Large intestine (tissue), 3 donors: ENCODE measurements around the gene SMAGP. TPM values are rescaled to one million over a fixed set of nuclear protein-coding genes. Genes with fewer than 3 reads are reported as not detected.
A peak's percentile ranks its signal among the peaks of the same experiment; 100 is the strongest.
"Not testable (repeated sequence)": the region's sequence is repeated elsewhere in the genome, so short reads cannot be mapped to it uniquely, and the experiment has no call there.

Source experiments
- DNase-seq, 2 donors: peaks; one replicate each; pipeline versions ENCODE4 v3.0.0 to v3.0.0-alpha.2; 2013
- H3K27ac ChIP-seq: one replicate; pipeline ENCODE4 v1.5.1; 2013; ENCODE audit warnings: low read length
- H3K27me3 ChIP-seq: 2 replicates; pipeline ENCODE4 v1.6.1; 2013; ENCODE audit warnings: low read length; ENCODE audit not compliant: control insufficient read depth, insufficient read depth
- H3K36me3 ChIP-seq: 2 replicates; pipeline ENCODE4 v1.6.1; 2013; ENCODE audit warnings: low read length; ENCODE audit not compliant: control insufficient read depth, insufficient read depth
- H3K4me1 ChIP-seq: one replicate; pipeline ENCODE4 v1.6.1; 2013; ENCODE audit warnings: low read length; ENCODE audit not compliant: control insufficient read depth, insufficient read depth
- H3K4me3 ChIP-seq: one replicate; pipeline ENCODE4 v1.5.1; 2013; ENCODE audit warnings: low read length
- H3K9me3 ChIP-seq: one replicate; pipeline ENCODE4 v1.6.1; 2013; ENCODE audit warnings: mild to moderate bottlenecking, low read depth, low read length, moderate library complexity; ENCODE audit not compliant: control insufficient read depth
- WGBS: methylation state at CpG from one replicate; pipeline ENCODE4 v1.1.5; 2013; ENCODE audit warnings: low lambda C conversion rate; ENCODE audit not compliant: insufficient coverage; 5-methylcytosine and 5-hydroxymethylcytosine counted together
- polyA plus RNA-seq: library from polyadenylated mRNA; unstranded; fragments of 120-200 nt; gene quantifications from one replicate; pipeline ENCODE4 v1.2.1, GENCODE V29; 2013

SMAGP gene
- polyA plus RNA-seq, 1 donor: 25.3 TPM

DNA sequence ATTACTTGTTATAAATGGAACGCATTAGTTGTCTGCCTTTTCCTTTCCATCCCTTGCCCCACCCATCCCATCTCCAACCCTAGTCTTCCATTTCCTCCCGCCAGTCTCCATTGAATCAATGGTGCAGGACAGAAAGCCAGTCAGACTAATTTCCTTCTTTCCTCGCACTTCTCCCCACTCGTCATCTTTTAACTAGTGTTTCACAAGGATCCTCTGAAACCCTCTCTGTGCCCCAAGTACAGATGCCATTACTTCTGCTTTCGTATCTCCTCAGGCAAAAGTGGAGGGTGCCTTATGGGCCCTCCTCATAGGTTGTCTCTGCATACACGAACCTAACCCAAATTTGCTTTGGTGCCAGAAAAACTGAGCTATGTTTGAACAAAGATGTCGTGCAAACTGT is 27.3 kb downstream of the SMAGP start:
- Histone ChIP-seq H3K4me1 (no peaks in the 10 kb centered on the region), H3K27ac (no peak overlapping the region), H3K36me3 (peaks cover 45% of the 10 kb centered on the region), H3K9me3 (no peaks in the 10 kb centered on the region), H3K27me3 (no peaks in the 10 kb centered on the region), H3K4me3 (no peak overlapping the region)
- no peak for DNase-seq
- 100% methylated on average over 1 of the region's 7 CpGs for WGBS

DNA sequence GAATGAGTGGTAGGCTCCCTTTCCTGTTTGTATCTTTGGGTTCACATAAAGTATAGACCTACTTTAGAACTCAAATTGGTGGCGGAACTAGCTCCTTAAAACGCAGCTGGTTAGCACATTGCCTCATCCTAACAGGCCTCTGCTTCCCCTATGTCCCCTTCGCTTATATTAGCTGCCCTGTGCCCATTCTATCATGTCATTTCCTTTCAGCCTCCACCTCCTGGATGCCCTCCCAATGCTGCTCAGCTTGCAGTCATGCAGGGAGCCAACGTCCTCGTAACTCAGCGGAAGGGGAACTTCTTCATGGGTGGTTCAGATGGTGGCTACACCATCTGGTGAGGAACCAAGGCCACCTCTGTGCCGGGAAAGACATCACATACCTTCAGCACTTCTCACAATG is 28.1 kb downstream of the SMAGP start:
- whole genome bisulfite sequencing: 92% methylated on average over 2 of the region's 7 CpGs
- peaks cover 45% of the 10 kb centered on the region for H3K36me3 ChIP-seq
- H3K4me1 ChIP-seq: no peaks in the 10 kb centered on the region
- H3K4me3 ChIP-seq: no peak overlapping the region
- no peaks in the 10 kb centered on the region for H3K9me3 ChIP-seq
- H3K27ac ChIP-seq: no peak overlapping the region
- DNase-seq: no peak
- H3K27me3 ChIP-seq: no peaks in the 10 kb centered on the region

DNA sequence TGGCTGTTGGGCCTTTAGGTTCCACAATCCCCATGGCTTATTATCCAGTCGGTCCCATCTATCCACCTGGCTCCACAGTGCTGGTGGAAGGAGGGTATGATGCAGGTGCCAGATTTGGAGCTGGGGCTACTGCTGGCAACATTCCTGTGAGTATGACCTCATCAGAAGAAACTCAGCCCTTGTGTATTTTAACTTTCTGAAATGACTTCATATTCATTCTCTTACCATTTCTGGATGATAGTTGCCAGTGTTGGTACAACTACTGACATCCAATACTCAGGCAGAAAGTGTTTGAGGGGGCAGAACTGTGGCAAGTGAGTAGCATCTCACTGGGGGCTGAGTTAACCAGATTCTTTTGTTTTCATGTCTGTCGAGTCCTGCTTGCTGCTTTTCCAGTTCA is 29.2 kb downstream of the SMAGP start:
- no peak overlapping the region for H3K4me3 ChIP-seq
- peaks cover 42% of the 10 kb centered on the region for H3K36me3 ChIP-seq
- no peaks in the 10 kb centered on the region for H3K27me3 ChIP-seq
- no peaks in the 10 kb centered on the region for H3K9me3 ChIP-seq
- no peak for DNase-seq
- H3K27ac ChIP-seq: no peak overlapping the region
- H3K4me1 ChIP-seq: no peaks in the 10 kb centered on the region
- no CpG with 5 or more reads among the region's 2 CpGs for WGBS

DNA sequence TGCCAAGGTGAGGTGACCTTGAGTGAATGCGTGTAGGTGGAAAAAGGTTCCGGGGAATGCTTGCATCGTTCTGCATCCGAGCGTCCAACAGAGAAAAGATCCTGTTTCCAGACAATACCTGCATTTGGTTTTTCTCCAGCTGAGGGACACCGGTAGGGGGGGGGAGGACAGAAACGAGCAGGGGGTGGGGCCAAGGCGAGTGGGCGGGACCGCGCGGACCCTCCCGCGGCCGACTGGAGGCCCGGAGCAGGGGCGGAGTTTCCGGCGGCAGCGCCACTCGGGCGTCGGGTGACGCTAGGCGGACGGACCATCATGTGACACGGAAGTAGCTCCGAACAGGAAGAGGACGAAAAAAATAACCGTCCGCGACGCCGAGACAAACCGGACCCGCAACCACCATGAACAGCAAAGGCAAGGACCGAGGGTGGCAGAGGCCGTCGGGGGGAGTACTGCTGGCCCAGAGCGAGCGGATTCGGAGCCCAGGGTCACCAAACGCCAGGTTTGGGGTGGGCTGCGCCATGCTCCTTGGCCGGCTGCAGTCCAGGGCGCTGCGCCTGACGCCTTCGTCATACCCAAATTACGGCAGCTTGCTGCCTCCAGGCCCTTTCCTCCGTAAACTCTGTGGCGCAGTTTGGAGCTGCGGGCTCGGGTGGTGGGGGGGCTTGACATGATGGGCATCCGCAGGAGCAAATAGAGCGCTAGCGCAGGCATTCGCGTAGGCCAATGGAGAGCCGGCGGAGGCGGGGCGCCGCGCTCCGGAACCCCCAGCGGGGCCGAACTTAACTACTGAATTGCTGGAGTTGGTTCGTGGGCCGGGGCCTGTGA is 31.5 kb downstream of the SMAGP start, which contains the start of gene DAZAP2:
Gene DAZAP2, plus strand, starts transcription at position 317 of the 825 bp plus-strand sequence. Its CDS starts 82 bp downstream, at position 399.
- H3K27ac ChIP-seq: peak within 1 kb of the TSS; percentile 97
- peak within 1 kb of the TSS; percentile 88 for H3K4me3 ChIP-seq
- H3K36me3 ChIP-seq: peaks cover 28% of the 10 kb centered on the region
- no peaks in the 10 kb centered on the region for H3K4me1 ChIP-seq
- H3K27me3 ChIP-seq: no peaks in the 10 kb centered on the region
- WGBS: no CpG with 5 or more reads among the region's 70 CpGs
- peak; percentile 96 to 98 for DNase-seq
- H3K9me3 ChIP-seq: no peaks in the 10 kb centered on the region

DNA sequence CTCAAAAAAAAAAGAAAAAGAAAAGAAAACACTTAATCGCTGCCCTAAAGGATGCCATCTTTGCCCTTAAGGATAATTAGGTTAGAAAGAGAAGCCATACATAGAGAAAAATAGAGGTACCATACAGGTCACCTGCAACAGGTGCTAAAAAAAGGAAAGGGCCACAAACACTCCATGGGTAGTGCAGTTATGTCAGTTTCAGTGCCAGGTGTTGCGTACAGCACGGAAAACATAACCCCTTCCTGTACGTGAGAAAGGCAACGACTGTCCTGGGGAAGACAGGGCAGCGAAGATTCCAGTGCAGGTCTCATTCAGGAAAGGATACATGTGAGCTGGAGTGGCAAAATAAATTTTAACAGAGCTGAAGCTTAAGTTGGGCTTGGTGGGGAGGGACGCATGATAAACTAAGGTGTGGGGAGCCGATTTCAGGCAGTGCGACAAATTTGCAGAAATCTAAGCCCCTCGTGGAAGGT is 32.1 kb downstream of the SMAGP start:
- Histone ChIP-seq H3K4me3 (peak overlapping the region; percentile 88), H3K27me3 (no peaks in the 10 kb centered on the region), H3K9me3 (no peaks in the 10 kb centered on the region), H3K4me1 (no peaks in the 10 kb centered on the region), H3K36me3 (peaks cover 26% of the 10 kb centered on the region), H3K27ac (peak overlapping the region; percentile 97)
- 86% methylated on average over 1 of the region's 10 CpGs for WGBS
- no peak for DNase-seq

DNA sequence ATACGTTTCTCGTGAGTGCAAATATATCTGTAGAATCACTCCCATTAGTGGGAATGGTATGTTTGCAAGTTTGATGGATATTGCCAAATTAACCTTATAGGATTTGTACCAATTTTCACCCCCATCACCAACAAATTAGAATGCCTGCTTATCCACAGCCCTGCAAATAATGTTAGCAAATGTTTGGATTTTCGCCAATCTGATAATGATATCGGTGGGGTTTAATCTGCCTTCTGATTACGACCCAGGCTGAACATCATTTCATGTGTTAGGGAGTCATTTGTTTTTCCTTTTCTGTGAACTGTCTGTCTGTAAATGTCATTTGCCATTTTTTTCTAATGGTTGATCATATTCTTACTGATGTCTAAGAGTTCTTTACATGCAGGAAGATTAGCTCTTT is 35.7 kb downstream of the SMAGP start:
- no peak for DNase-seq
- WGBS: 100% methylated on average over 1 of the region's 5 CpGs
- Histone ChIP-seq H3K9me3 (no peaks in the 10 kb centered on the region), H3K4me3 (no peak overlapping the region), H3K4me1 (no peaks in the 10 kb centered on the region), H3K36me3 (no peaks in the 10 kb centered on the region), H3K27me3 (no peaks in the 10 kb centered on the region), H3K27ac (no peak overlapping the region)

DNA sequence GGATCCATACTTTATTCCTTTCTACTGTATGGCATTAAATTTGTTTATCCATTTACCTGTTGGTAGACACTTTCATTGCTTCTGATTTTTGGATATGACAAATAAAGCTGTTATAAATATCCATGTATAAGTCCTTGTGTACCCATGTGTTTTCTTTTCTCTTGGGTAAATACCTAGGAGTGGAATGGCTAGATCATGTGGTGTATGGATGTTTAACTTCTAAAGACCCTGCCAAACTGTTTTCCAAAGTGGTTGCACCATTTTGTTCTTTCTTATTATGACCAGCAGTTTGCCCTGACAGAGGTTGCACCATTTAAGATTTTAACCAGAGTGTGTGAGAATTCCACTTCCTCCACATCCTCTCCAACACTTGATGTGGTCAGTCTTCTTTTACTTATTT is 37.6 kb downstream of the SMAGP start:
- no peak for DNase-seq
- no peaks in the 10 kb centered on the region for H3K4me1 ChIP-seq

DNA sequence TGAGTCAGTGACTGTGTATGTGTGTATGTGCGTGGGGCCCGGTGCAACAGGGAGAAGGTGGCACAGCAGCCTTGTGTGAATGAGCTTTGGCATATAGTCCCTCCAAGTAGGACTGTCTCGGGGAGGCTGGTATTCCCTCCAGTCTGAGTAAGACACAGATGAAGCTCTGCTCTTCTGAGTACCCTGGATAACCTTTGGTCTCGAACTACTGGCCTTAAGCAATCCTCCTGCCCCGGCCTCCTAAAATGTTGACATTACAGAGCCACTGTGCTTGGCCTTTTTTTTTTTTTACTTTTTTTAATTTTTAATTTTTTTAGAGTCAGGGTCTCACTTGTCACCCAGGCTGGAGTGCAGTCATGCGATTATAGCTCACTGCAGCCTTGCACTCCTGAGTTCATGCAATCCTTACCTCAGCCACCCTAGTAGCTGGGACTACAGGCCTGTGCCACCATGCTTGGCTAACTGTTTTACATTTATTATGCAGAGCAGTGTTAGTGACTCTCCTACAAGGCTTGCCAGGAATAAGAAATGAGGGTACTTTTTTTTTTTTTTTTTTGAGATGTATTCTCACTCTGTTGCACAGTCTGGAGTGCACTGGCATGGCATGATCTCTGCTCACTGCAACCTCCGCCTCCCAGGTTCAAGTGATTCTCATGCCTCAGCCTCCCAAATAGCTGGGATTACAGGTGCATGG is 41.0 kb downstream of the SMAGP start:
- no peak overlapping the region for H3K27ac ChIP-seq

More for the DNA sequence above, 37.6 kb downstream of the SMAGP start:
- H3K9me3 ChIP-seq: no peaks in the 10 kb centered on the region
- no peaks in the 10 kb centered on the region for H3K36me3 ChIP-seq
- no peaks in the 10 kb centered on the region for H3K27me3 ChIP-seq
- no peak overlapping the region for H3K4me3 ChIP-seq
- no peak overlapping the region for H3K27ac ChIP-seq

DNA sequence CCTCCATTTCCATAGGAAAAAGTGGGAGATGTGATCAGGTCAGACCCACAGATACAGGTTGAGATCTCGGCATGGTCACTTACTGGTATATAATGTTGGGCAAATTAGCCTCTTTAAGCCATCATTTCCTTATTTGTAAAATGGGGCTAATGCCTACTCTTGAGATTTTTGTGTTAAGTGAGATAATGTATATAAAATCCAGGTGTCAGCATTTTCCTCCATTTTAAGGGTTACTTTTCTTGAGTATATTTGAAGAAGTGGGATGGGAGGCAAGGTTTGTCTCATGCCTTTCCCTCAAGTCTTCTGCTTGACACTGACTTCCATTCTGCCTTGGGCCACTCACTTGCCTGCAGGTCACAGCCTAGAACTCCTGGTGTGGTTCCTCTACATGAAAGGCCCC is 42.3 kb downstream of the SMAGP start:
- no CpG with 5 or more reads among the region's 1 CpG for WGBS
- Histone ChIP-seq H3K27me3 (no peaks in the 10 kb centered on the region), H3K27ac (no peak overlapping the region), H3K4me1 (no peaks in the 10 kb centered on the region), H3K4me3 (no peak overlapping the region), H3K36me3 (no peaks in the 10 kb centered on the region), H3K9me3 (no peaks in the 10 kb centered on the region)
- DNase-seq: no peak

More for the DNA sequence above, 41.0 kb downstream of the SMAGP start:
- DNase-seq: no peak
- H3K4me1 ChIP-seq: no peaks in the 10 kb centered on the region
- 90% methylated on average over 2 of the region's 7 CpGs for WGBS
- H3K36me3 ChIP-seq: no peaks in the 10 kb centered on the region
- no peak overlapping the region for H3K4me3 ChIP-seq
- no peaks in the 10 kb centered on the region for H3K27me3 ChIP-seq
- no peaks in the 10 kb centered on the region for H3K9me3 ChIP-seq

DNA sequence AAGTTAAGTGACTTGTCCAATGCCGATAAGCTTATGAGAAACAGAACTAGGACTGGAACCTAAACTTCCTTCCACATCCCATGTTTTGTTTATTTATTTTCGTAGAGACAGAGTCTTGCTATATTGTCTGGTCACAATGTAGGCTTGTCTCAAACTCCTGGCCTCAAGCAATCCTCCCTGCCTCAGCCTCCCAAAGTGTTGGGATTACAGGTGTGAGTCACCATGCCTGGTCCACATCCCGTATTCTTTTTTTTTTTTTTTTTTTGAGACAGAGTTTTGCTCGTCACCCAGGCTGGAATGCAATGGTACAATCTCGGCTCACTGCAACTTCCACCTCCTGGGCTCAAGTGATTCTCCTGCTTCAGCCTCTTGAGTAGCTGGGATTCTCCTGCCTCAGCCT is 43.1 kb downstream of the SMAGP start:
- H3K4me3 ChIP-seq, DNase-seq, H3K27ac ChIP-seq, H3K27me3 ChIP-seq, H3K36me3 ChIP-seq, H3K9me3 ChIP-seq, H3K4me1 ChIP-seq: not testable (repeated sequence)
- 80% methylated on average over 1 of the region's 5 CpGs for WGBS
